Adrenal gland (tissue), 12 donors: ENCODE results near the gene TUBGCP2. TPM values are rescaled to one million over a fixed set of nuclear protein-coding genes. Genes with fewer than 3 reads are reported as not detected.
A peak's percentile ranks its signal among the peaks of the same experiment; 100 is the strongest.

Experiments used
- DNase-seq, 7 donors: peaks; one replicate each; pipeline ENCODE4 v3.0.0-alpha.2; 2019 to 2020
- H3K27ac ChIP-seq, 5 donors: fragments of 200-600 bp; sonication (generic) in 4 of 5; 1 replicate in 3 of 5; 2 replicates in 2 of 5; pipeline versions ENCODE4 v1.5.1 to v1.8.0; 2016 to 2020; ENCODE audit warnings: mild to moderate bottlenecking in 1 of 5
- H3K27me3 ChIP-seq: fragments of 200-600 bp; 2 replicates; pipeline ENCODE4 v1.8.0; 2021
- H3K36me3 ChIP-seq, 2 donors: fragments of 200-600 bp; replicated peaks in 1 of 2; 1 replicate in 1 of 2; 2 replicates in 1 of 2; pipeline versions ENCODE4 v1.5.1 to v1.8.0; 2018 to 2022
- H3K4me1 ChIP-seq, 2 donors: fragments of 200-600 bp; replicated peaks in 1 of 2; 1 replicate in 1 of 2; 2 replicates in 1 of 2; pipeline versions ENCODE4 v1.5.1 to v1.8.0; 2018 to 2021
- H3K4me3 ChIP-seq, 4 donors: fragments of 200-600 bp; sonication (generic) in 3 of 4; one replicate each; pipeline ENCODE4 v1.5.1; 2016 to 2018
- H3K9me3 ChIP-seq, 3 donors: fragments of 200-600 bp; sonication (generic) in 1 of 3; replicated peaks in 1 of 3; 1 replicate in 2 of 3; 2 replicates in 1 of 3; pipeline versions ENCODE4 v1.5.1 to v1.8.0; 2016 to 2021
- CTCF ChIP-seq, 6 experiments: fragments of 450-650 bp in 4 of 6; fragments of 200-600 bp in 2 of 6; sonication (generic) in 1 of 6; IDR thresholded peaks; 1 replicate in 5 of 6; 2 replicates in 1 of 6; pipeline versions ENCODE4 v1.5.1 to v1.8.0; 2016 to 2021; ENCODE audit warnings: antibody characterized with exemption in 6 of 6, mild to moderate bottlenecking in 2 of 6, moderate library complexity in 1 of 6
- POLR2A ChIP-seq, 2 donors: fragments of 450-650 bp; IDR thresholded peaks; one replicate each; pipeline ENCODE4 v1.6.1; 2017; ENCODE audit warnings: antibody characterized with exemption in 2 of 2, mild to moderate bottlenecking in 2 of 2, moderate library complexity in 1 of 2
- WGBS, 4 donors: extraction: QIAGEN DNeasy Blood & Tissue Kit in 2 of 4; methylation state at CpG; one replicate each; pipeline versions ENCODE4 v1.1.5 to v1.1.7; 2013 to 2017; 5-methylcytosine and 5-hydroxymethylcytosine counted together
- intact Hi-C, 2 donors: fragments of 100-400 bp; cut with DNase I; formaldehyde crosslinking; loops; one replicate each; pipeline versions ENCODE4 v1.14.1 to v1.15.0; 2022 to 2023
- polyA plus RNA-seq, 3 donors: library from polyadenylated mRNA; stranded (reverse); fragments of 200-250 nt in 2 of 3; fragments of 350-450 nt in 1 of 3; fragmentation: Illumina TruSeq in 1 of 3; extraction: RNeasy Lipid Tissue Mini Kit (QIAGEN cat#74804) in 1 of 3; gene quantifications; one replicate each; pipeline ENCODE4 v1.2.3, GENCODE V29; 2013 to 2014
- total RNA-seq, 9 donors: library from RNA; depleted of rRNA in 4 of 9; stranded (reverse); fragments of >200 nt in 4 of 9; fragments of 120-200 nt in 1 of 9; fragmentation: NEBNext Ultra II Directional in 1 of 9; extraction: Animal tissue kit (Norgen Biotek cat#: 25700) in 1 of 9; gene quantifications; one replicate each; pipeline versions ENCODE4 v1.1.0 to v1.2.4, GENCODE V29; 2013 to 2023
- donor health status: healthy with polysubstance abuse.
- donor health status: Bipolar disorder and iron deficiency.
- donor health status: DM: yes; HTN: yes; CAD: no.
- donor health status: DM: no; HTN: no; CAD: no.
- donor health status: DM: no; HTN: no; CAD: no.
- donor health status: DM: yes; HTN: yes; CAD: no.

Gene TUBGCP2
- total and polyA plus RNA-seq, 12 donors, result 30.9 to 234 (median 62.0) TPM

GRCh38 chr10:133309100-133309719, 538 bp upstream of the TUBGCP2 start:
- intact Hi-C loops, result no loop called here
- Histone ChIP-seq H3K27ac (peak overlapping the region; percentile 64 to 99 (median 98)), H3K9me3 (no peaks in the 10 kb centered on the region), H3K36me3 (peaks cover 0 to 30% of the 10 kb centered on the region in 2 donors), H3K27me3 (no peaks in the 10 kb centered on the region), H3K4me1 (peaks cover 12 to 36% of the 10 kb centered on the region in 2 donors), H3K4me3 (peak overlapping the region; percentile 51 to 99 (median 88))
- TF ChIP-seq POLR2A (IDR thresholded peaks at IDR 0.05), result no peak
- no peak for TF ChIP-seq CTCF (IDR thresholded peaks at IDR 0.05)
- 24 to 74% (median 30%) methylated on average over 11 to 46 of the region's 46 CpGs for WGBS, 4 donors
- peak; percentile 93 to 97 (median 96) for DNase-seq

- Histone ChIP-seq H3K27me3 (no peaks in the 10 kb centered on the region), H3K36me3 (peaks cover 0 to 27% of the 10 kb centered on the region in 2 donors), H3K4me1 (peaks cover 17 to 43% of the 10 kb centered on the region in 2 donors), H3K4me3 (peak overlapping the region; percentile 51 to 99 (median 88)), H3K9me3 (no peaks in the 10 kb centered on the region), H3K27ac (peak overlapping the region; percentile 64 to 99 (median 98))
- TF ChIP-seq CTCF (IDR thresholded peaks at IDR 0.05) (peak; percentile 47 to 65 (median 61)), POLR2A (IDR thresholded peaks at IDR 0.05) (peak in 1 of 2 donors; percentile 42)
- intact Hi-C loops, result no loop called here
- WGBS, 4 donors, result 6 to 8% (median 6%) methylated on average over 25 of the region's 25 CpGs
- DNase-seq, result peak; percentile 67 to 95 (median 81)
Observed at GRCh38 chr10:133307776-133308420, 774 bp downstream of the TUBGCP2 start.

GRCh38 chr10:133306941-133307379, 1.7 kb downstream of the TUBGCP2 start:
- 81 to 90% (median 85%) methylated on average over 15 to 17 of the region's 17 CpGs for WGBS, 4 donors
- intact Hi-C loops, result no loop called here
- Histone ChIP-seq H3K4me1 (peaks cover 17 to 43% of the 10 kb centered on the region in 2 donors), H3K4me3 (peak overlapping the region in 1 of 4 donors; percentile 99), H3K36me3 (peaks cover 0 to 31% of the 10 kb centered on the region in 2 donors), H3K9me3 (no peaks in the 10 kb centered on the region), H3K27me3 (no peaks in the 10 kb centered on the region), H3K27ac (peak overlapping the region in 2 of 5 donors; percentile 98 to 99)
- DNase-seq, result peak in 2 of 7 donors; percentile 18 to 26
- no peak for TF ChIP-seq CTCF (IDR thresholded peaks at IDR 0.05)
- TF ChIP-seq POLR2A (IDR thresholded peaks at IDR 0.05), result no peak

- intact Hi-C loops, result no loop called here
- Histone ChIP-seq H3K36me3 (peaks cover 0 to 30% of the 10 kb centered on the region in 2 donors), H3K27ac (peak overlapping the region; percentile 51 to 94 (median 85)), H3K4me3 (no peak overlapping the region), H3K27me3 (no peaks in the 10 kb centered on the region), H3K9me3 (no peaks in the 10 kb centered on the region), H3K4me1 (peaks cover 17 to 43% of the 10 kb centered on the region in 2 donors)
- TF ChIP-seq CTCF (IDR thresholded peaks at IDR 0.05) (no peak), POLR2A (IDR thresholded peaks at IDR 0.05) (no peak)
- WGBS, 4 donors, result 92 to 96% (median 94%) methylated on average over 5 of the region's 5 CpGs
- DNase-seq, result no peak
Observed at GRCh38 chr10:133306097-133306476, 2.6 kb downstream of the TUBGCP2 start.
